Stimulated activated CD4-positive, alpha-beta T cell treated with anti-CD3 and anti-CD28 coated beads, Interleukin-4, amount 100 ng/mL, for 24 hours (primary cell): ENCODE data around the gene EPHA3.
"Not testable (repeated sequence)": the region's sequence is repeated elsewhere in the genome, so short reads cannot be mapped to it uniquely, and the experiment has no call there.

Source experiments
- DNase-seq: peaks from one replicate; pipeline ENCODE4 v3.0.0-alpha.2; 2020

The EPHA3 gene

GRCh38 chr3:89297199-89297598 is 189.8 kb downstream of the EPHA3 start:
- no peak for DNase-seq

- no peak for DNase-seq
These were observed 193.1 kb downstream of the EPHA3 start for GRCh38 chr3:89300526-89300925.

GRCh38 chr3:89300981-89301380 is 193.6 kb downstream of the EPHA3 start:
- DNase-seq, result no peak

GRCh38 chr3:89303701-89304100 is 196.3 kb downstream of the EPHA3 start:
- DNase-seq, result no peak

GRCh38 chr3:89306540-89306939 is 199.1 kb downstream of the EPHA3 start:
- DNase-seq, result no peak

- DNase-seq, result no peak
These were observed 204.2 kb downstream of the EPHA3 start for GRCh38 chr3:89311581-89311980.

GRCh38 chr3:89312141-89312540 is 204.7 kb downstream of the EPHA3 start:
- no peak for DNase-seq

GRCh38 chr3:89314454-89315098 is 207.2 kb downstream of the EPHA3 start:
- no peak for DNase-seq

- DNase-seq, result no peak
These were observed 208.5 kb downstream of the EPHA3 start for GRCh38 chr3:89315750-89316470.

- no peak for DNase-seq
These were observed 212.8 kb downstream of the EPHA3 start for GRCh38 chr3:89320186-89320585.

GRCh38 chr3:89326997-89327396 is 219.6 kb downstream of the EPHA3 start:
- no peak for DNase-seq

- DNase-seq, result no peak
These were observed 225.0 kb downstream of the EPHA3 start for GRCh38 chr3:89332386-89332785.

- no peak for DNase-seq
These were observed 225.4 kb downstream of the EPHA3 start for GRCh38 chr3:89332793-89333192.

- no peak for DNase-seq
These were observed 228.3 kb downstream of the EPHA3 start for GRCh38 chr3:89335693-89336092.

- no peak for DNase-seq
These were observed 233.0 kb downstream of the EPHA3 start for GRCh38 chr3:89340408-89340807.

- DNase-seq, result no peak
These were observed 236.7 kb downstream of the EPHA3 start for GRCh38 chr3:89344076-89344475.

- not testable (repeated sequence) for DNase-seq
These were observed 243.5 kb downstream of the EPHA3 start for GRCh38 chr3:89350935-89351334.

GRCh38 chr3:89353465-89353864 is 246.0 kb downstream of the EPHA3 start:
- DNase-seq, result no peak

- no peak for DNase-seq
These were observed 250.9 kb downstream of the EPHA3 start for GRCh38 chr3:89358281-89358680.

GRCh38 chr3:89360156-89360555 is 252.7 kb downstream of the EPHA3 start:
- no peak for DNase-seq

- DNase-seq, result no peak
These were observed 255.1 kb downstream of the EPHA3 start for GRCh38 chr3:89362496-89362895.

GRCh38 chr3:89363171-89363570 is 255.8 kb downstream of the EPHA3 start:
- DNase-seq, result no peak

GRCh38 chr3:89364314-89364713 is 256.9 kb downstream of the EPHA3 start:
- DNase-seq, result no peak

- no peak for DNase-seq
These were observed 259.7 kb downstream of the EPHA3 start for GRCh38 chr3:89367166-89367565.

- DNase-seq, result no peak
These were observed 261.4 kb downstream of the EPHA3 start for GRCh38 chr3:89368846-89369245.
